Activated gamma-delta T cell treated with anti-CD3 and anti-CD28 coated beads, Interleukin-2, amount 50 U/mL, for 16 hours (primary cell): ENCODE data around the gene ACSS1.

Experiments
- DNase-seq: peaks from one replicate; pipeline ENCODE4 v3.0.0-alpha.2; 2020; ENCODE audit warnings: low read depth

ACSS1 gene

DNA sequence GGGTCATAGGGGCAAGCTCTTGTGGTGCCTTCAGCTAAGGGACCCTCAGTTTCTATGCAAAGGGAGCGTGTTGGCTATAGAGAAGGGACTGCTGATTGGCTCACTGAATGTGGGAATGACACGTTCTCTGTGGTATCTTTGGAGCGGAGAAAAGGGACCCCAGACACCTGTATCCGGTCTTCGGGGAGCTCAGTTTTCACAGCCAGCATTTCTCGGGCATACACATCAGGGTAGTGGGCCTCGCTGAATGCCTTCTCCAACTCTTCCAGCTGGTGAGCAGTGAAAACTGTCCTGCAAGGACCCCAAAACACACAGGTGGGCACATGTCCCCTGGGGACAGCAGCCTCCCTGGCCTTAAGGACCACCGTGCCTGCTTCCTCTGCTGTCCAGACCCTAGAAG is 20.7 kb upstream of the ACSS1 start:
- no peak for DNase-seq

DNA sequence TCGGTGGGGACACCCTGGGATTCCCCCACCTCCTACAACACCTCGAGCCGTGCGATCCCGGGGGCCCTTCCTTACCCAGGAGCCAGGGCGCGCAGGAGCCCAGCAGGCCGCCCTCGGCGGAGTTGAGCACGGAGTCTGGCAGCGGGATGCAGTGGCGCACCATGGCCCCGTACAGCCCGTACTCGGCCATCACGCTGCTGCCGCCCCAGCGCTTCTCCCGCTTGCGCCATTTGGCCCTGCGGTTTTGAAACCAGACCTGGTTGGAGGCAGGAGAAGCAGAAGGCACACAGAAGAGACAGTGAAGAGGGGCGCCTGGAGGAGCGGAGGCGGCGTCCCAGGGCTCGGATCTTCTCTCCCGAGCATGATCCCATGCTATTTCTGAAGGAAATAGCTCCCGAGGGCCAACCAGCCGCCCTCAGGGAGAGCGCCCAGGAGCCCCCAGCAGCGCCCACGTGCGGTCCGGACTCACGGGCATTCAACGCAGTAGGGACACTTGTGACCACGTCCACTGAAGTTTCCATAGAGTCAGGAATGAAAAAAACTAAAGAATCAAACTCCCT is 19.8 kb upstream of the ACSS1 start:
- no peak for DNase-seq

DNA sequence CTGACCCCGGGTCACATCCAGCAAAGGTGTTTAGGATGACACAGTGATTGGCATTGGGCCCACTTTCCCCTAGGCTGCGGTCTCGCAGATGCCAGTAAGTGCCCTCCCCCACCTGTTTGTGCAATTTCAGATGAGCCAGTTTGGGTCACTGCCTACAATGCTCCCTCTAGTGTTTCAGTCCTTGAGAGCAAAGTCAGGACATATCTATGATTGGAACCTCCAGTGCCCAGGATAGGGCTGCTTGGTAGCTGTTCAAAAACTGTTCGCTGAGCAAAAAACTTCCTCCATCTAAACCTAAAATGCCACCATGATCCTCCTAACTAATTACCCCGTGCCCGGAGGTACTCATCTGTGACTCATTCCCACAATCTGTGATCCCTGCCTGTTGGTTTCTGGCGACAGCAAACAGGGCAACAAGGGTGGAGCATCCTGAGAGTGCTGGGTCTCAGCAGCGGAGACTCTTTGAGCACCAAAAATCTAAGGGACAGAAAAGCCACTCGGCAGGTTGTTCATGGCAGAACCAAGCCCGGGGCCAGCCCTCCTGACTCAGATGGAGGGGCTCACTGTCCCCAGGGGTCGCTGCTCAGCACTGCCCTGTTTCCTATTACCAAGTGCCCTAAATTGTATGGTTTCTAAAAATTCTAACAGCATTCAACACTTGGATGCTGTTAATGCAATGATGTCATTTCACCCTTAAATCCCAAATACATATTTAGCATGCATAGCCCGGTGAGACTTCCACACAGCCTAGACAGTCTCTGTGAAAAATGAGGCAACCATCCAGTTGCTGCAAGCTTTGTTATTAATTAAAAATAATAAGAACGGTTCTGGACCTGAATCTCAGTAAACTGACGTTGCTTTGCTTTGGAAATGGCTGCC is 19.0 kb upstream of the ACSS1 start:
- no peak for DNase-seq

DNA sequence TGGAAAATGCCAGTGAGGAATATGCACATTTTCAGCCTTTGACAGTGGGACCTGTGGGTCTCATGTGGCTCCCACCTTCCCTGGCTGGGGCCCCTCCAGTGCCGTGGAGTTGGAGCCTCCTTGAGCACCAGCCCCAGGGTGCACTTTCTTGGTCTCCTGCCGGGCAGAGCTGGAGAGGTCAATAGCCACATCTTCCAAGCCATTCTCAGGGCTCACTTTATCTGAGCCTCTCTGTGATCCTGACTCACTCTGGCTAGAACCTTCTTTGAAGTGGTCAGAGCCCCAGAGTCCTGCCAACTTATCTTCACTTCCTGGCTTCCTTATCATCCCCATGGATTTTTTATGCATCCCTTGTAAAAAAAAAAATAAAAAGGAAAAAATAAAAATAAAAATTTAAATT is 18.3 kb upstream of the ACSS1 start:
- no peak for DNase-seq

DNA sequence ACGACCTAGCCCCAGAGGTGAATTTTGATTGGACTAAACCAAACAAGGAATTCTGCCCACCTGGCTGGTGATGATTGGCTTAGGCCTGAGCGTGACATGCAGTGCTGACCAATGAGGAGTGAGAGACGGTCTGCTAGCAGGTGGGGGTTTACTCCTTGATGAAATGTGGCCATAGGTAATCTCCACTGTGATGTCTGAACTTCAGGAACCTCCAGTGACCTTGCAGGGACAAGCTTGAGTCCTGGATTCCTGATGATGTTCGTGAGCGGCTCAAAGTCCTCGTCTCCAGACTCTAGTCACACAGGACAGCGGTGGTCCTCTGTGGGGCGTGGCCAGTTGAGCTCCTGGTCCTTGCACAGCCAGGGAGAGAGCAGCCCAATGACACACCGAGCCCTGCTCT is 15.6 kb upstream of the ACSS1 start:
- DNase-seq = no peak

DNA sequence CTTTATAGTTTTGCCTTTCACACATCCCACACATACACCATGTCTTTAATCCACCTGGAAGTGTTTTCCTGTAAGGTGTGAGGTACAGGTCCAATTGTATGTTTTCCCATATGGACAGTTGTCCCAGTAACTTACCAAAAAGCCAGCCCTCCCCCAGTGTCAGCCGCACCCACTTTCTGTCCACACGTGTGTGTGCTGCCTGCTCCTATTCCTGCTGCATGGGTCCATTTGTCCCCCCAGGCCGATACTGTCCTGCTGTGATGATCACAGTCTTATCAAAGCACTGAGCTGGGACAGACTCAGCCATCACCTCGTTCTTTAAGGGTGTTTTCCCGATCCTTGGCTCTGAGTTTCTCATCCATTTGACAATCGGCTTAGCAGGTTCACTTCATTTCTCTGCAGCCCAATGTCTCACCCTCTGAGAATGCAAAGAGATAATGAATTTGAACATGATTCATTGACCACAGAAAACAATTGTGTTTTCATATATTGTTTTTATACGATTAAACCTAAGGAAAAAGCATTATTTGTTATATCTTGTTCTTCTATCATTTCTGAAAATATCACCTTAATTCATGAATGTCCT is 14.4 kb upstream of the ACSS1 start:
- DNase-seq = no peak

DNA sequence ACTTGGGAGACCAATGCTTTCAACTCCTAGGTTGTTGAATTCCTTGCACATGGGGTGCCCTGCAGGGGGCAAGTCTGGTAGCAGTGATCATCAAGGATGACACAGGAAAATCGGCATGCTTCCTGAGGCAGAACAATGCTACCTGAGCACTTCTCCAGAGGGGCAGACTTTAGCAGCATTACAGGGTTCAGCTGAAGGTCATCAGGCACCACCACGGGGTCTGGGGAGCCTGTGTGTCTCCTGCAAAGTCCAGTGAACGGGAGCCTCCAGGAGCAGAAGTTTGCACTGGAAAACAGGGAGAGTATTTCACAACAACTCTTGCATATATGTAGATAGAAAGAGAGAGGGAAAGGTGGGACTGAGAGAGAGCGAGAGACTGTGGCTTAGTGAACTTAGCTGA is 13.8 kb upstream of the ACSS1 start:
- DNase-seq = no peak

DNA sequence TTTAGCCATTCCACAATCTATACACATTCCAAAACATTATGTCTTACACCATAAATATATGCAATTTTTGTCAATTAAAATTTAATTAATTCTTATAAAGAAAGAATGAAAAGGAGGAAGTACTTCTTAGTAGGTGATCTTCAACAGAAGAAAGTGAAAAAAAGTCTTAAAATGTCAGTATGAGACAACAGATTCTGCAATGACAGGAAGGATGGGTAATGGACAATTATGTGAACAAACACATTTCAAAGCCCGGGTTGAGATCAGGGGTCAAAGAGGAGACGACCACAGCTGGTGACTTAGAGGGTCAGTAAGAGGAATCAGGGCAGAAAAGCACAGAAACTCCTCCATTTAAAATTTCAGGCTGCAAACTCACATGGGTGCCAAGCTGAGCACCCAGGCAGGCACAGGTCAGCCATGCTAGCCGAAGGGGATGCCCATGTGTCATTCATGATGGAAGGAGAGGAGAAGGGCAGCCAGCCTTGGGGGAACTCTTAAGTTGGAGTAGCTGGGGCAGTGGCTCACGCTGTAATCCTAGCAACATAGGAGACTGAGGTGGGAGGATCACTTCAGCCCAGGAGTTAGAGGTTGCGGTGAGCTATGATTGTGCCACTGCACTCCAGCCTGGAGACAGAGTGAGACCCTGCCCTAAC is 13.0 kb upstream of the ACSS1 start:
- no peak for DNase-seq

DNA sequence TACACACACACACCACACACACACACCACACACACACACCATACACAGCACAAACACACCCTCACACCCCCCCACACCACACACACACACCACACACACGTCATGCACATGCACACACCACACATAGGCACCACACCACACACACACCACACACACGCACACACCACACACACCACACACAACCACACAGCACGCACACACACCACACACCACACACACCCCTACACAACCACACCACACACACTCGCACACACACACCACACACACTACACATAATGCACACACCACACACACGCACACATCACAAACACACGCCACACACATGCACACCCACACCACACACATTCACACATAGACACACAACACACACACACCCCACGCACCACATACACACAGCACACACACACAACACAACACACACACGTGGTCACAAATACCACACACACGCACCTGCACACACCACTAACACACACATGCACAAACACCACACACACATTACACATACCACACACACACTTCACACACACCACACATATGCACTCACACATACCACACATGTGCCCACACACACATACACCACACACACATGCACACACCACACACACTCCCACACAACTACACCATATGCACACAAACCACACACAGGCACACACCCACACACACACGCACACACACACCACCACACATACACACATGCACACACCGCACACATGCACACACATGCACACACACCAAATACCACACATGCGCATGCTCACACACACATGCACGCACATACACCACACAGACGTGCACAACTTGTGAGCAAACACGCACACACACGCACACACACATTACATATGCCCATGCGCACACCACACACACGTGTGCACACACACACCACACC is 9.4 kb upstream of the ACSS1 start:
- no peak for DNase-seq

DNA sequence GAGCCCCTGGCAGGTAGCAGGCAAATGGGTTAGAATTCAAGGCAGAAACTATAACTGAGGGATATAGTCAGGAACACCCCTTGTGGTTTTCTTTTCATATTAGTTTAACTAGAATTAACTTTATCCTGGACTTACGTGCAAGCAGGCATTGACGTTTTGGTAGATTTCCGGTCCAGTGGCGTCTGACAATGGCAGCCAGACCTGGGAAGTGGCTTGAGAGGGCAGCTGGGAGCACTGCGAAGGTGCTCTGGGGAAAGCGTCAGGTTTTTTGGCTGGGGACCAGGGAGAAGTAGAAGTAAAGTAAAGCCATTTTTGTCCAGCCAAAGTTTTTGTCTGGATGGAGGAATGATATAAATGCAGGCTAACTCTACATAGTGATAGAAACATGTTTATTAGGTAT is 8.4 kb upstream of the ACSS1 start:
- DNase-seq = no peak

DNA sequence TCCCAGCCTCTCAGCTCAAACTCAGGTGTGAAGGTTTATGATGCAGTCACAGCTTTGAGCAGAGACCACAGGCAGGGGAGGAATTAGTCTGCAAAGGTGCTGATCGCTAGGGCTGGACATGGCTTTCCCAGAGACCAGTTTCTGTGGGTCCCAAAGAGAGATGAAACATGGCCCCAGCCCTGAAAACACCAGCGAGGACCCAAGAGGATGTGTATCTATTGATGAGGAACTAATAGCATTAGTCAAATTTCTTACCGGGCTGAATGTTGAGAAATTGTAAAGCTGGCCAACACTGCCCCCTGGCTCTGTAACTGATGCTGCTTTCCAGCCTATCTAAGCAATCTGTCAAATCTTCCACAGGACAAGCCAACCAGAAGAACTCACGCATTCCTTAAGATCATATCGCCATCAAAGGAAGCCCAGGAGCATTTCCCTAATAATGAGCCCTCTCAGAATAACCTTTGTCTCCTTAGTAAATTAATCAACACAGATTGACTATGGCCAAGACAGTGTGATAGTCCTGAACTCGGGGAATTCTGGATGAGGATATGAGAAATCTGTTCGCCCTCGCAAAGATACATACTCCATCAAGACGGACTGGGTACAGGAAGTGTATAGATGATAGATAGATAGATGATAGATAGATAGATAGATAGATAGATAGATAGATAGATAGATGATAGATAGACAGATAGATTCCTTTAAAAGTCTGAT is 7.8 kb upstream of the ACSS1 start:
- peak; percentile 44 for DNase-seq

DNA sequence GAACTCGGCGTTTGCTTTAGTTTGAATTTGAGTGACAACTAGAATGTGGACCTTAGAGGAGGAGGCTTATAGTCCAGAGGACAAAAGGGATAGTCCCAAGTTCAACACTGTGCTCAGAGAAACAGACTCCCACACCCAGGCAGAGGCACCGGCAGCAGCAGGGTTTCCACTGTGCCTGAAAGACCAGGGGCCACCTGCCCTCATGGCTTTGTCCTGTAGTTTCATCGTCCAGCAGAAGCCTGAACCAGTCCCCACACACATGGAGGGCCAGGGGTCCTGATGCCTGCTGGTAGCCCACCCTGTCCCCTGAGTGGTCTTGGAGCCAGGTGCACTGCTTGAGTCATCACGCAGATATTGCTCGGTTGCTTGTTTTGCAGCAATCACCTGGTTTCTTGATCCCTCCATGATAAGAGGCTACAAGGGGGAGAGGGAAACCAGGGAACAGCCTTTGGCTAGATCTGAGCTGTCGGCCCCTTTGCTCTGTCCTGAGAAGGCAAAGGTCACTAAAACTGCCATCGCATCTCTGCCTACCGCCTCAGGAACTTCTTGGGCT is 7.2 kb upstream of the ACSS1 start:
- DNase-seq = no peak

DNA sequence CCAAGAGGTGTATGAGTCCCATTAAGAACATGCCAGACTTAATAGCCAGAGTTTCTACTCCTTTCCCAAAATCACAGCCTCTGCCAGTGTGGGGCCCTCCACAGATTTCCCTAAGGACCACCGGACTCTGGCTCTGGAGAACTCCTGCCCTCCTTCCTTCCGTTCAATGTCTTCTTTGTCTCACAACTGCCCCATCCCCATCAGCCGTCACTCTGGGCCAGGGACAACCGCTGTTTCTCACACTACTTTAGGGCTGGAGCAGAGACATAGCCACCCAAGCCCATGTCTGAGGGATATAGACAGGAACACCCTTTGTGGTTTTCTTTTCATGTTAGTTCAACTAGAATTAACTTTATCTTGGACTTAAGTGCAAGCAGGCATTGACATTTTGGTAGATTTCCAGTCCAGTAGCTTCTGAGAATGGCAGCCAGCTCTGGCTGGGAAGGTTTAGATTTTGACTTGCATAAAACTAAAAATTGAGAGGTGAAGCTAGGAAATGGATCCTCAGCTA is 6.7 kb upstream of the ACSS1 start:
- no peak for DNase-seq

DNA sequence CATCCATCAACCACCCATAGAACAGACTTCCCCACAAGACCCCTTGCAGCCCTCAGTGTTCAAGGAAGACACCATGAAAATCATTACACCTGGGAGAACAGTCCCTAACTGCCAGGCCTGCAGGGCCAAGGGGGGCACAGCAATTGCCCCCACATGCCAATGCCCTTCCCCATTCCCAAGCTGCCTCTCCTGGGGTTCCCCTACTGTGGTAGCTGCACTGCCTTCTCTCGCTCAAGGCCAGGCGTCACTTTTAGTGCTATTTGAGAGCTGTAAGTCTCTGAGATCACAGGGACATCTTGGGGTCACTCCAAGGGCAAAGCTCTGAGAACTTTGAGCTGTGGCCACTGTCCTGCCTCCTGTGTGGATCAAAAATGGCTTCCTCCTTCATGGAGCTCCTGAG is 6.0 kb upstream of the ACSS1 start:
- no peak for DNase-seq

DNA sequence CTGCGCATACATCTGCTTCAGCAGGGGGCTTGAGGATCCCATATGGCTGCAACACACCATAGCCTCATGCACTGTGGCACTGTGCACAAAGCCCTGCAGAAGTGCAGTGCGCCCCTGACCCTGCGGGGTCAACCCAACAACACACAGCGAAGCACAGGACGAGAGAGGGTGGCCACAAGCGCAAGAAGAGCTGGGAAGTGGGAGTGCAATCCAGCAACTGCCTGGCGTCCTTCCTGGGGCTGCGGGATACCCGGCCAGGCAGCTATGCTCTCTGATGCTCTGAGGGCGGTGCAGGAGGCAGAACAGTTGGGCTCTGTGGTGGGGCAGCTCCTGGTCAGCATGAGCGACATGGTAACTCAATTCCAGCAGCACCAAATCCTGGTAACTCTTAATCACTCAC is 5.6 kb upstream of the ACSS1 start:
- no peak for DNase-seq

DNA sequence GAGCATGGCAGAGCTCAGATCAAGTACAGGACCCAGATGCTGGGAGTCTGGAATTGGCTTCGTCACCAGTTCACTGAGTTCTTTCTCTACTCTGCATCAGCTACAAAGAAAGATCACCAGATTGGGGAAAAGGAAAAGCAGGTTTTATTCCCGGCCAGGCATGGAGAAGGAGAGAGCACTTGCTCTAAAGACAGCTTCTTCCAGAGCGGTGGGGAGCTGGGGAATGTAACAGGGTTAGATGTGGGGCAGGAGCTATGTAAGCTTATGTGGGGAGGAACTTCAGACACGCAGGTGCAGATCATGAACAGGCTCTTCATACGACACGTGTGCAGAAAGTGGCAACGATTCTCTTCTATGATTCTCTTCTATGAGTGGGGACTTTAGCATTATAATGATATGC is 4.9 kb upstream of the ACSS1 start:
- DNase-seq = no peak

DNA sequence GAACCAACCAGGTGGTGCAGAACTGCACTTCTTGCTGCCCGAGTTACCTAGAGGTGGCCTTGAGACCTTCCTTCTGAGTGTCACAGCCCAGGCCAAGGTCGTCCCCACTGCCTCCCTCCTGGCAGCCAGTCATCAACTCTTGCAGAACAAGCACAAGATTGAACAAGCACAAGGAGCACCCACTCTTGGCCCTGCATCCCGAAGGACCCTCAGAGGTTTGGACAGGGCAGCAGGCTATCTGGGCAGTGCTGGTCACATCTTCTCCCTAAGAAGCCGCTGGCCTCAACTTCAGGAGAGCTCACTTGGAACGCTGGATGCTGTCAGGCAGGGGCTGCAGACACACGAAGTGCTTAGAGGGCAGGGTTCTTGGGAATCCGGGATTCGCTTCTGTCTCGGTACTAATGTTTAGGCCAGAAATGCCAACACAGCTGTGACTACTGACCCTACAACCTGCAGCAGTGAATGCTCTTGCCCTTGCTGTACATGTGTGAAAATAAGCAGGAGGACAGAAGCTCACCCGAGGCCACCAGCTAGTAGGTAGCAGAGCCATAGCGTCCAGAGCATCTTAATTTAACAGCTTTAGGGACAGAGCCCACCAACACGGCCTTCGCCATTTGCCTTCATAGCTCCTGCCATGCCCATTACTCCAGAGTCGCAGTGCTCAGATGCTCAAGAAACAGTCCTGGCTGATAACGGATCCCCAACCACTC is 4.0 kb upstream of the ACSS1 start:
- no peak for DNase-seq

DNA sequence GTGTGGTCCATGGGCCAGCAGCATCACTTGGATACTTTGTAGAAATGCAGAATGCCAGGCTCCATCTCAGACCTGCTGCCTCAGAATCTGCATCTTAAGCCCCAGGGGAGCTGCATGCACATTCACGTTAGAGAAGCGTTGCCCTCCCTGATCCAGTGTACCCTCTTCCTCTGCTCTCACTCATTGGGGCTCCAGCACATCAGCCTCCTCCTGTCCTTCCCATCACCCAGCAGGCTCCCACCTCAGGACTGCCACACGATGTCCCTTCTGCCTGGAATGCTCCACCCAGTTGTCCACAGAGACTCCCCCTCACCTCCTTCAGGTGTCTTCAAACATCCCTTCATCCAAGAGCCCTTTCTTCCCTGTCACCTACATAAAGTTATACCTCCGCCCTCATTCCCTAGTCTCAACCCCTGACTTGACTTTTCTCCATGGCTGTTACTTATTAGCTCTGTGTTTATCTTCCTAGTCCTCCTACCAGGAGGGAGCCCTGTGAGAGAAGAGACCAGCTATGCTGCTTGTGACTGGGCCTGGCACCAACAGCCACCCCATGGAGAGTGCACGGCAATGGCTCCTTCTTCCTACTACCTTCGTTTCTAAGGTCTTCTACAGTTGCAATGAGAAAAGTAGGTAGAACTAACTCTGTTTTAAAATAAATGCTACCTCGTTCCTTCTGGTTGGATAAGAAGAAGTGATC is 3.3 kb upstream of the ACSS1 start:
- DNase-seq = no peak

DNA sequence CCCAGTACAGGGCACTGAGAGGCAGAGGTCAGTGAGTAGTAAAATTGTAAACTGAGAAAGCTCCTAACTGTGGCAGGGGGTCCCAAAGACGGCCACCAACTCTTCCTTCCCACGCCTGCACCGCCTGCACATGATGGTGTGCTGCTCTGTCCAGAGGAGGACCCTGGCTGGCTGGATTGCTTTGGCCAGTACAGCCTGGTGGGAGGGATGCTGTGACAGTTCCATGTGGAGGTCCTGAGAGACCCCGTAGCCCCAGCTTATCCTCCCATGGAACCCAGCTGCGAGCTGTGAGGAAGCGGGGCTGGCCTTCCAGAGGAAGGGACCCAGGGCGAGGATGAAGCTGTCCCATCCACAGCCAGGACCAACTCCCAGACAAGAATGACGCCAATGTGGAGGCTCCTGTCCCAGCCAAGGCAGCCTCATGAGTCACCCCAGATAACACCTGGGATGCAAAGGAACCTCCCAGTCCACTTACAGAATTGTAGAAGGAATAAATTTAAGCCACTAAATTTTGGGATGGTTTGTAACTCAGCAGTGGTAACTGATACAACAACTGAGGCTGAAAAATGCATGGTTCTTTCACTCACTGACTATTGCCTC is 2.0 kb upstream of the ACSS1 start:
- no peak for DNase-seq
